ENCODE measurements around the gene NRG3.

- TF ChIP-seq YY1 (IDR thresholded peaks at IDR 0.05; ENCODE audit: extremely low read depth, insufficient replicate concordance, low read depth, low read length): no peak
- TF ChIP-seq, protein P1, sequence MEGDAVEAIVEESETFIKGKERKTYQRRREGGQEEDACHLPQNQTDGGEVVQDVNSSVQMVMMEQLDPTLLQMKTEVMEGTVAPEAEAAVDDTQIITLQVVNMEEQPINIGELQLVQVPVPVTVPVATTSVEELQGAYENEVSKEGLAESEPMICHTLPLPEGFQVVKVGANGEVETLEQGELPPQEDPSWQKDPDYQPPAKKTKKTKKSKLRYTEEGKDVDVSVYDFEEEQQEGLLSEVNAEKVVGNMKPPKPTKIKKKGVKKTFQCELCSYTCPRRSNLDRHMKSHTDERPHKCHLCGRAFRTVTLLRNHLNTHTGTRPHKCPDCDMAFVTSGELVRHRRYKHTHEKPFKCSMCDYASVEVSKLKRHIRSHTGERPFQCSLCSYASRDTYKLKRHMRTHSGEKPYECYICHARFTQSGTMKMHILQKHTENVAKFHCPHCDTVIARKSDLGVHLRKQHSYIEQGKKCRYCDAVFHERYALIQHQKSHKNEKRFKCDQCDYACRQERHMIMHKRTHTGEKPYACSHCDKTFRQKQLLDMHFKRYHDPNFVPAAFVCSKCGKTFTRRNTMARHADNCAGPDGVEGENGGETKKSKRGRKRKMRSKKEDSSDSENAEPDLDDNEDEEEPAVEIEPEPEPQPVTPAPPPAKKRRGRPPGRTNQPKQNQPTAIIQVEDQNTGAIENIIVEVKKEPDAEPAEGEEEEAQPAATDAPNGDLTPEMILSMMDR (IDR thresholded peaks at IDR 0.05 in 2 of 3, conservative IDR thresholded peaks at IDR 0.05 in 1 of 3; ENCODE audit: borderline replicate concordance in 1 of 3, insufficient read depth in 1 of 3, low read depth in 2 of 3, low read length in 2 of 3): no peak
Measured at GRCh38 chr10:82908096-82908495, 1033.1 kb downstream of the NRG3 start.
